Astrocyte (in vitro differentiated cells and primary cell): ENCODE results near the gene ANK3. TPM values are rescaled to one million over a fixed set of nuclear protein-coding genes. Genes with fewer than 3 reads are reported as not detected.

ENCODE experiments used
- DNase-seq: peaks from one replicate; pipeline ENCODE4 v3.0.0-alpha.2; 2010; ENCODE audit warnings: low read depth
- FAIRE-seq: peaks from 2 replicates; lab custom pipeline; 2011; peaks lifted over from hg19 to GRCh38; lab: Jason Lieb, UNC
- H2AFZ ChIP-seq: 2 replicates; pipeline ENCODE4 v1.6.0; 2012; ENCODE audit warnings: low read depth, low read length, inconsistent platforms
- H3K27ac ChIP-seq: 2 replicates; pipeline ENCODE4 v1.5.1; 2011; ENCODE audit warnings: low read depth, low read length, inconsistent platforms
- H3K27me3 ChIP-seq: 2 replicates; pipeline ENCODE4 v1.6.0; 2011; ENCODE audit warnings: low read length, inconsistent platforms; ENCODE audit not compliant: insufficient read depth
- H3K36me3 ChIP-seq: 2 replicates; pipeline ENCODE4 v1.5.1; 2011; ENCODE audit warnings: low read length, inconsistent platforms; ENCODE audit not compliant: insufficient read depth
- H3K4me1 ChIP-seq: 2 replicates; pipeline ENCODE4 v1.5.1; 2011; ENCODE audit warnings: low read length, inconsistent platforms; ENCODE audit not compliant: insufficient read depth
- H3K4me2 ChIP-seq: 2 replicates; pipeline ENCODE4 v1.6.0; 2012; ENCODE audit warnings: low read length, inconsistent platforms
- H3K4me3 ChIP-seq: 2 replicates; pipeline ENCODE4 v1.5.1; 2011; ENCODE audit warnings: low read depth, mild to moderate bottlenecking, low read length, inconsistent platforms; ENCODE audit not compliant: insufficient read depth
- H3K79me2 ChIP-seq: 2 replicates; pipeline ENCODE4 v1.6.0; 2012; ENCODE audit warnings: mild to moderate bottlenecking, low read length, inconsistent platforms; ENCODE audit not compliant: insufficient read depth
- H3K9ac ChIP-seq: 2 replicates; pipeline ENCODE4 v1.6.0; 2012; ENCODE audit warnings: mild to moderate bottlenecking, low read length, inconsistent platforms
- H3K9me3 ChIP-seq: 2 replicates; pipeline ENCODE4 v1.5.1; 2012; ENCODE audit warnings: low read depth, mild to moderate bottlenecking, low read length, inconsistent platforms; ENCODE audit not compliant: insufficient read depth
- H4K20me1 ChIP-seq: 2 replicates; pipeline ENCODE4 v1.6.0; 2012; ENCODE audit warnings: low read length, inconsistent platforms; ENCODE audit not compliant: insufficient read depth
- H3K27ac Mint-ChIP-seq: one replicate; pipeline ENCODE4 v1.8.0; 2021; ENCODE audit warnings: mild to moderate bottlenecking, mixed read lengths; ENCODE audit not compliant: unreplicated experiment
- H3K27me3 Mint-ChIP-seq: one replicate; pipeline ENCODE4 v1.8.0; 2021; ENCODE audit warnings: low read depth, mixed read lengths; ENCODE audit not compliant: unreplicated experiment
- H3K36me3 Mint-ChIP-seq: one replicate; pipeline ENCODE4 v1.8.0; 2021; ENCODE audit warnings: low read depth, mixed read lengths; ENCODE audit not compliant: unreplicated experiment
- H3K4me1 Mint-ChIP-seq: one replicate; pipeline ENCODE4 v1.8.0; 2021; ENCODE audit warnings: low read depth, mixed read lengths; ENCODE audit not compliant: unreplicated experiment
- H3K4me3 Mint-ChIP-seq: one replicate; pipeline ENCODE4 v1.8.0; 2021; ENCODE audit warnings: mild to moderate bottlenecking, moderate library complexity, mixed read lengths; ENCODE audit not compliant: unreplicated experiment
- H3K9me3 Mint-ChIP-seq: one replicate; pipeline ENCODE4 v1.8.0; 2021; ENCODE audit warnings: mild to moderate bottlenecking, mixed read lengths; ENCODE audit not compliant: unreplicated experiment
- CTCF ChIP-seq: IDR thresholded peaks from 2 replicates; pipeline ENCODE4 v1.5.1; 2011; ENCODE audit warnings: low read depth, mild to moderate bottlenecking, inconsistent platforms, low read length, moderate library complexity; ENCODE audit not compliant: insufficient read depth
- EZH2 ChIP-seq: IDR thresholded peaks from 2 replicates; pipeline ENCODE4 v1.6.1; 2012; ENCODE audit warnings: mild to moderate bottlenecking, low read length, inconsistent platforms; ENCODE audit not compliant: insufficient read depth
- total RNA-seq: library from RNA; stranded (reverse); gene quantifications from 2 replicates; pipeline ENCODE4 v1.2.1, GENCODE V29; 2021

Gene ANK3
- total RNA-seq, 1 donor from 2014 or later, result 21.1 TPM

- no peaks in the 10 kb centered on the region for H3K36me3 ChIP-seq
- Mint-ChIP-seq H3K27ac (peak overlapping the region; percentile 91), H3K4me1 (peaks cover 9% of the 10 kb centered on the region), H3K9me3 (no peaks in the 10 kb centered on the region), H3K36me3 (no peaks in the 10 kb centered on the region), H3K27me3 (no peaks in the 10 kb centered on the region), H3K4me3 (no peak overlapping the region)
- peak overlapping the region; percentile 30 for H3K4me2 ChIP-seq
- no peak for FAIRE-seq
- no peak for DNase-seq
- no peak overlapping the region for H3K27ac ChIP-seq
- no peaks in the 10 kb centered on the region for H3K4me1 ChIP-seq
- H3K9me3 ChIP-seq, result no peaks in the 10 kb centered on the region
- no peak overlapping the region for H3K9ac ChIP-seq
- H4K20me1 ChIP-seq, result no peaks in the 10 kb centered on the region
- no peaks in the 10 kb centered on the region for H3K27me3 ChIP-seq
- H2AFZ ChIP-seq, result no peak overlapping the region
- TF ChIP-seq CTCF (no peak), EZH2 (no peak)
- H3K4me3 ChIP-seq, result no peak overlapping the region
- H3K79me2 ChIP-seq, result no peaks in the 10 kb centered on the region
Measured at GRCh38 chr10:60105295-60105695, 284.4 kb downstream of the ANK3 start.

- Mint-ChIP-seq H3K27me3 (no peaks in the 10 kb centered on the region), H3K27ac (no peak overlapping the region), H3K4me3 (no peak overlapping the region), H3K36me3 (no peaks in the 10 kb centered on the region), H3K9me3 (no peaks in the 10 kb centered on the region), H3K4me1 (peaks cover 9% of the 10 kb centered on the region)
- no peaks in the 10 kb centered on the region for H3K79me2 ChIP-seq
- H3K27ac ChIP-seq, result no peak overlapping the region
- TF ChIP-seq CTCF (no peak), EZH2 (no peak)
- H3K9me3 ChIP-seq, result no peaks in the 10 kb centered on the region
- H3K4me3 ChIP-seq, result no peak overlapping the region
- no peak overlapping the region for H3K4me2 ChIP-seq
- no peak for DNase-seq
- H3K36me3 ChIP-seq, result no peaks in the 10 kb centered on the region
- FAIRE-seq, result no peak
- no peaks in the 10 kb centered on the region for H3K4me1 ChIP-seq
- H3K9ac ChIP-seq, result no peak overlapping the region
- no peaks in the 10 kb centered on the region for H3K27me3 ChIP-seq
- no peak overlapping the region for H2AFZ ChIP-seq
- H4K20me1 ChIP-seq, result no peaks in the 10 kb centered on the region
Measured at GRCh38 chr10:60101821-60102220, 287.9 kb downstream of the ANK3 start.

DNA sequence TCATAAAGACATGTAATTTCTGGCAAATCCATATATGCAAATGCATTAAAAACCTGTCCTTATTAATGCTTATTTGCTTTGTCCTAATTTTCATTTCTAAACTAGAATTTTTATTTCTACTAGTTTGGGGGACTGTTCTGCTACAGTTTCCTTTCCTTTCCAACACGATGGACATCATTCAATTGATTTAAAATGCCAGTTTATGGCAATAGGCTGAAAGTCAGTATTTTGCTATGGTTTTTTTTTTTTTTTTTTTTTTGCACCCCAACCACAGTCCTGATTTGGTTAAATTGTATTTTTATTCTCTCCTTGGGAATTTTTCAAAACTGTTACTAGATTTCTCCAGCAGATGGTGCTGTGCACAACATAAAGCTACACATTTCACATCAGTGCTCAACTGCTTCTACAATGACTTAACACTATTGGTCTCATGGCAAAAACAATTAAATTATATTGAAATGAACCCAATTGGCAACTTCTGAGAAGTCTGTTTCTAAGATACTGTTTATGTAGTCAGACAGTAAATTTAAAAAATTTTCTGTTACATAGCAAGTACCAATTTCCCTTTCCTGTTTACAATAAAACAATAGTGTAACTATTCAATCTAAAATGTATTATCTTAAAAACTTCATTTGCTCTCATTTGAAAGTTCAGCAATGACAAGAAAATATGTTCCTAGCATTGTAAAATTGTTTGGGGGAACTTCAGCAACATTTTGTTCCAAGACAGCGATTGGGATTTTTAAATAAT, 289.5 kb downstream of the ANK3 start:
- Mint-ChIP-seq H3K27ac (no peak overlapping the region), H3K4me1 (peaks cover 2% of the 10 kb centered on the region), H3K27me3 (no peaks in the 10 kb centered on the region), H3K36me3 (no peaks in the 10 kb centered on the region), H3K9me3 (no peaks in the 10 kb centered on the region), H3K4me3 (no peak overlapping the region)
- H4K20me1 ChIP-seq, result no peaks in the 10 kb centered on the region
- no peak overlapping the region for H3K4me3 ChIP-seq
- FAIRE-seq, result peak; percentile 58
- H3K9ac ChIP-seq, result no peak overlapping the region
- no peaks in the 10 kb centered on the region for H3K79me2 ChIP-seq
- peak; percentile 32 for DNase-seq
- H2AFZ ChIP-seq, result no peak overlapping the region
- no peaks in the 10 kb centered on the region for H3K36me3 ChIP-seq
- H3K27me3 ChIP-seq, result no peaks in the 10 kb centered on the region
- no peaks in the 10 kb centered on the region for H3K9me3 ChIP-seq
- peak; percentile 61 for TF ChIP-seq CTCF
- no peak for TF ChIP-seq EZH2
- H3K4me2 ChIP-seq, result no peak overlapping the region
- H3K4me1 ChIP-seq, result no peaks in the 10 kb centered on the region
- no peak overlapping the region for H3K27ac ChIP-seq
